Liver (tissue), 9 donors: ENCODE measurements around the gene TIMM13. TPM values are rescaled to one million over a fixed set of nuclear protein-coding genes. Genes with fewer than 3 reads are reported as not detected.
A peak's percentile ranks its signal among the peaks of the same experiment; 100 is the strongest.
"Not testable (repeated sequence)": the region's sequence is repeated elsewhere in the genome, so short reads cannot be mapped to it uniquely, and the experiment has no call there.

Experiments used
- DNase-seq: peaks from one replicate; pipeline ENCODE4 v3.0.0-alpha.2; 2017; ENCODE audit warnings: low spot score
- H3K27ac ChIP-seq, 2 donors: one replicate each; pipeline ENCODE4 v1.7.0; 2013; ENCODE audit warnings: inconsistent platforms in 2 of 2, low read length in 2 of 2, control low read depth in 1 of 2, low read depth in 1 of 2, mild to moderate bottlenecking in 1 of 2
- H3K27me3 ChIP-seq, 4 donors: one replicate each; pipeline versions ENCODE4 v1.6.1 to v1.7.0; 2013; ENCODE audit warnings: low read length in 3 of 4, inconsistent platforms in 1 of 4, mild to moderate bottlenecking in 1 of 4, moderate library complexity in 1 of 4; ENCODE audit not compliant: control insufficient read depth in 4 of 4, insufficient read depth in 4 of 4
- H3K36me3 ChIP-seq, 4 donors: one replicate each; pipeline versions ENCODE4 v1.6.1 to v1.7.0; 2013; ENCODE audit warnings: low read length in 3 of 4, mild to moderate bottlenecking in 3 of 4, low read depth in 1 of 4, moderate library complexity in 1 of 4; ENCODE audit not compliant: control insufficient read depth in 4 of 4, insufficient read depth in 3 of 4
- H3K4me1 ChIP-seq, 4 donors: one replicate each; pipeline versions ENCODE4 v1.6.1 to v1.7.0; 2013; ENCODE audit warnings: low read length in 3 of 4, mild to moderate bottlenecking in 3 of 4, moderate library complexity in 1 of 4; ENCODE audit not compliant: control insufficient read depth in 4 of 4, insufficient read depth in 4 of 4
- H3K4me3 ChIP-seq, 3 donors: one replicate each; pipeline versions ENCODE4 v1.6.1 to v1.7.0; 2013; ENCODE audit warnings: low read length in 3 of 3, control low read depth in 1 of 3, low read depth in 1 of 3, mild to moderate bottlenecking in 1 of 3
- H3K9ac ChIP-seq, 2 donors: one replicate each; pipeline ENCODE4 v1.7.0; 2013; ENCODE audit warnings: low read length in 2 of 2, mild to moderate bottlenecking in 2 of 2, moderate library complexity in 2 of 2, control low read depth in 1 of 2, low read depth in 1 of 2
- H3K9me3 ChIP-seq, 4 donors: one replicate each; pipeline versions ENCODE4 v1.6.1 to v1.7.0; 2013; ENCODE audit warnings: low read length in 3 of 4; ENCODE audit not compliant: control insufficient read depth in 4 of 4
- EGR1 ChIP-seq, 2 donors: IDR thresholded peaks; 2 replicates each; pipeline ENCODE4 v1.6.1; 2016 to 2018; ENCODE audit warnings: antibody characterized with exemption in 2 of 2, low read depth in 2 of 2
- FOXA1 ChIP-seq: IDR thresholded peaks from 2 replicates; pipeline ENCODE4 v1.6.1; 2016; ENCODE audit warnings: antibody characterized with exemption
- FOXA2 ChIP-seq: IDR thresholded peaks from 2 replicates; pipeline ENCODE4 v1.6.1; 2016; ENCODE audit warnings: antibody characterized with exemption
- GABPA ChIP-seq, 2 donors: IDR thresholded peaks in 1 of 2; conservative IDR thresholded peaks in 1 of 2; 2 replicates each; pipeline ENCODE4 v1.6.1; 2016; ENCODE audit warnings: antibody characterized with exemption in 2 of 2, mild to moderate bottlenecking in 1 of 2, moderate library complexity in 1 of 2
- HNF4A ChIP-seq, 2 donors: conservative IDR thresholded peaks; 2 replicates each; pipeline ENCODE4 v1.6.1; 2016; ENCODE audit warnings: antibody characterized with exemption in 2 of 2, mild to moderate bottlenecking in 2 of 2
- HNF4G ChIP-seq: IDR thresholded peaks from 2 replicates; pipeline ENCODE4 v1.6.1; 2016; ENCODE audit warnings: antibody characterized with exemption
- JUND ChIP-seq, 2 donors: IDR thresholded peaks; 2 replicates each; pipeline ENCODE4 v1.6.1; 2016; ENCODE audit warnings: antibody characterized with exemption in 2 of 2
- NR2F2 ChIP-seq: IDR thresholded peaks from 2 replicates; pipeline ENCODE4 v1.6.1; 2016; ENCODE audit warnings: antibody characterized with exemption
- RAD21 ChIP-seq, 2 donors: IDR thresholded peaks; 2 replicates each; pipeline ENCODE4 v1.6.1; 2016; ENCODE audit warnings: antibody characterized with exemption in 2 of 2, mild to moderate bottlenecking in 2 of 2
- RXRA ChIP-seq, 2 donors: IDR thresholded peaks; 2 replicates each; pipeline ENCODE4 v1.6.1; 2017 to 2018; ENCODE audit warnings: antibody characterized with exemption in 2 of 2, mild to moderate bottlenecking in 1 of 2
- SP1 ChIP-seq: IDR thresholded peaks from 2 replicates; pipeline ENCODE4 v1.6.1; 2018; ENCODE audit warnings: antibody characterized with exemption, mild to moderate bottlenecking
- TAF1 ChIP-seq: conservative IDR thresholded peaks from 2 replicates; pipeline ENCODE4 v1.6.1; 2016; ENCODE audit warnings: antibody characterized with exemption, mild to moderate bottlenecking
- YY1 ChIP-seq: IDR thresholded peaks from 2 replicates; pipeline ENCODE4 v1.6.1; 2016; ENCODE audit warnings: antibody characterized with exemption, mild to moderate bottlenecking
- WGBS: extraction: QIAGEN DNeasy Blood & Tissue Kit; methylation state at CpG from one replicate; pipeline ENCODE4 v1.1.7; 2013; 5-methylcytosine and 5-hydroxymethylcytosine counted together
- polyA plus RNA-seq, 2 donors: library from polyadenylated mRNA; stranded (reverse) in 1 of 2; unstranded in 1 of 2; fragments of 200-250 nt in 1 of 2; fragments of >200 nt in 1 of 2; fragmentation: Nextera tagmentation in 1 of 2; extraction: Ambion mirVana in 1 of 2; gene quantifications; one replicate each; pipeline versions ENCODE4 v1.2.1 to v1.2.3, GENCODE V29; 2013 to 2015
- total RNA-seq, 2 donors: library from RNA; depleted of rRNA; stranded (reverse); fragments of >200 nt; gene quantifications; one replicate each; pipeline ENCODE4 v1.2.3, GENCODE V29; 2014
- TF ChIP-seq, protein P1 (sequence below): fragments of 150-350 bp; IDR thresholded peaks from 2 replicates; pipeline ENCODE4 v1.5.1; 2017; ENCODE audit warnings: improper control_type of control experiment, low read depth, low read length; ENCODE audit not compliant: missing input control
- TF ChIP-seq, protein P2 (sequence below): IDR thresholded peaks from 2 replicates; pipeline ENCODE4 v1.6.1; 2016; ENCODE audit warnings: antibody characterized with exemption
- TF ChIP-seq, protein P3 (sequence below): IDR thresholded peaks from 2 replicates; pipeline ENCODE4 v1.6.1; 2016; ENCODE audit warnings: antibody characterized with exemption
- TF ChIP-seq, protein P4 (sequence below): IDR thresholded peaks from 2 replicates; pipeline ENCODE4 v1.6.1; 2016; ENCODE audit warnings: antibody characterized with exemption
- donor health status: healthy.
- donor health status: healthy.
- donor health status: healthy.
- donor health status: healthy.
- donor health status: healthy.

The TIMM13 gene
- total and polyA plus RNA-seq, 4 donors = 21.6 to 137 (median 43.4) TPM

DNA sequence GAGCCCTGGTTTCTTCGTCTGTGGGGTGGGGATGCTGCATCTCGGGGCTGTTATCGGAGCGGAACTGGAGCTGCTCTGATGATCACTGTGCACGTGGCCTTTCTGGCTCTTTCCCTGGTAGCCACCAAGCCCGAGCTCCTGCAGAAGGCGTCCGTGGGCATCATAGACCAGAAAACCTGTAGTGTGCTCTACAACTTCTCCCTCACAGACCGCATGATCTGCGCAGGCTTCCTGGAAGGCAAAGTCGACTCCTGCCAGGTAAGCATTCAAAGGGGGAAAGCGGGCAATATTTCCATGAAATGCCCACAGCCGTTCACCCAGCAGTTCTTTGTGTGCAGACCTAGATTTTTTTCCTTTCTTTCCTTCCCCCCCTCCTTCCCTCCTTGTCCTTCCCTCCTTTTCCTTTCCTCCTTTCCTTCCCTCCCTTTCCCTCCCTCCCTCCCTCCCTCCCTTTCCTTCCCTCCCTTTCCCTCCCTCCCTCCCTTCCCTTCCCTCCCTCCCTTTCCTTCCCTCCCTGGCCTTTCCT, 9.4 kb downstream of the TIMM13 start:
- peaks cover 0 to 2% (median under 1%) of the 10 kb centered on the region in 4 donors for H3K36me3 ChIP-seq
- WGBS = 93% methylated on average over 13 of the region's 13 CpGs
- no peak overlapping the region for H3K27ac ChIP-seq
- TF ChIP-seq HNF4A (conservative IDR thresholded peaks at IDR 0.05) (no peak), SP1 (no peak), GABPA (IDR thresholded peaks at IDR 0.05 in 1 of 2, conservative IDR thresholded peaks at IDR 0.05 in 1 of 2) (no peak), FOXA1 (no peak), RXRA (IDR thresholded peaks at IDR 0.05) (no peak), TAF1 (no peak), JUND (IDR thresholded peaks at IDR 0.05) (no peak), HNF4G (no peak)
- TF ChIP-seq, protein P1, sequence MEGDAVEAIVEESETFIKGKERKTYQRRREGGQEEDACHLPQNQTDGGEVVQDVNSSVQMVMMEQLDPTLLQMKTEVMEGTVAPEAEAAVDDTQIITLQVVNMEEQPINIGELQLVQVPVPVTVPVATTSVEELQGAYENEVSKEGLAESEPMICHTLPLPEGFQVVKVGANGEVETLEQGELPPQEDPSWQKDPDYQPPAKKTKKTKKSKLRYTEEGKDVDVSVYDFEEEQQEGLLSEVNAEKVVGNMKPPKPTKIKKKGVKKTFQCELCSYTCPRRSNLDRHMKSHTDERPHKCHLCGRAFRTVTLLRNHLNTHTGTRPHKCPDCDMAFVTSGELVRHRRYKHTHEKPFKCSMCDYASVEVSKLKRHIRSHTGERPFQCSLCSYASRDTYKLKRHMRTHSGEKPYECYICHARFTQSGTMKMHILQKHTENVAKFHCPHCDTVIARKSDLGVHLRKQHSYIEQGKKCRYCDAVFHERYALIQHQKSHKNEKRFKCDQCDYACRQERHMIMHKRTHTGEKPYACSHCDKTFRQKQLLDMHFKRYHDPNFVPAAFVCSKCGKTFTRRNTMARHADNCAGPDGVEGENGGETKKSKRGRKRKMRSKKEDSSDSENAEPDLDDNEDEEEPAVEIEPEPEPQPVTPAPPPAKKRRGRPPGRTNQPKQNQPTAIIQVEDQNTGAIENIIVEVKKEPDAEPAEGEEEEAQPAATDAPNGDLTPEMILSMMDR = no peak
- TF ChIP-seq, protein P2, sequence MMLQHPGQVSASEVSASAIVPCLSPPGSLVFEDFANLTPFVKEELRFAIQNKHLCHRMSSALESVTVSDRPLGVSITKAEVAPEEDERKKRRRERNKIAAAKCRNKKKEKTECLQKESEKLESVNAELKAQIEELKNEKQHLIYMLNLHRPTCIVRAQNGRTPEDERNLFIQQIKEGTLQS = no peak
- H3K4me1 ChIP-seq = peaks cover 5 to 6% (median 6%) of the 10 kb centered on the region in 4 donors
- no peak for DNase-seq
- no peaks in the 10 kb centered on the region for H3K9me3 ChIP-seq
- no peaks in the 10 kb centered on the region for H3K27me3 ChIP-seq
- H3K9ac ChIP-seq = no peak overlapping the region
- no peak overlapping the region for H3K4me3 ChIP-seq

DNA sequence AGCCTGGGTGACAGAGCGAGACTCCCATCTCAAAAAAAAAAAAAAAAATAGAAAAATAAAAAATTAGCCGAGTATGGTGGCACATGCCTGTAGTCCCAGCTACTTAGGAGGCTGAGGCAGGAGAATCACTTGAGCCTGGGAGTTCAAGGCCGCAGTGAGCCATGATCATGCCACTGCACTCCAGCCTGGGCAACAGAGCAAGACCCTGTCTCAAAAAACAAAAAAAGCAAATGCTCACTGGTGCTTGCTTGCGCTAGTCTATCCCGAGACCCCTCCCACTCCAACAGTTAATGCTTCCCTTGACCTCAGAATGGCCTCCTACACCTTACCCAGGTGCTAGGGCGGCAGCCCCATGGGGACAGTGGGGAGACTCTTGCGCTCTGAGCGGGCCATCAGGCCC, 9.9 kb downstream of the TIMM13 start:
- H3K4me1 ChIP-seq, H3K27ac ChIP-seq, H3K4me3 ChIP-seq, DNase-seq, H3K9ac ChIP-seq, H3K36me3 ChIP-seq, H3K27me3 ChIP-seq, H3K9me3 ChIP-seq: not testable (repeated sequence)
- 97% methylated on average over 8 of the region's 8 CpGs for WGBS

DNA sequence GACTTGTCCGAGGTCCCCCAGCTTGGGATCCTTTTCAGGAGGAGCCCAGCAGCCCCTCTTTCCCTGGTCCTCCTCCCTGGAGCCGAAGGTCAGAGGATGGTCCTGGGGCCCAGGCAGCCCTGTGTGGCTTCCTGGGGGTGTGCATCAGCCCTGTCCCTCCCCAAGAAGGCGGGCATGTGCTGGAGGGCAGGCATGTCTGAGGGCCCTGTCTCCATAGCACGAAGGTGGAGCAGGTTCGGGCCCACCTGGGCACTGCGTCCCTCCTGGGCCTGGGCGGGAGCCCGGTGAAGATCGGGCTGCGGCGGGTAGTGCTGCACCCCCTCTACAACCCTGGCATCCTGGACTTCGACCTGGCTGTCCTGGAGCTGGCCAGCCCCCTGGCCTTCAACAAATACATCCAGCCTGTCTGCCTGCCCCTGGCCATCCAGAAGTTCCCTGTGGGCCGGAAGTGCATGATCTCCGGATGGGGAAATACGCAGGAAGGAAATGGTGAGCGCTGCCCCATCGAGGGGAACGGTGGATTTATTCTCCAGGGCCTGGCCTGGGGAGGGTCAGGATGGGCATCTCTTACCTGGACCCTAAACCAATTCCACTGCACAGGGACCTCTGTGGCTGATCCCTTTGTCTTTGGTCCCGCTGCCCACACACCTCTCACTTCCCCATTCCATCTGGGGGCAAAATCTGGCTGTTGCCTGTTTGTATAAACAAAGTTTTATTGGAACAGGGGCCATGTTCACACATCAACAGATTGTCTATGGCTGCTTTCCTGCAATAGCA, 10.9 kb downstream of the TIMM13 start:
- Histone ChIP-seq H3K4me3 (no peak overlapping the region), H3K9me3 (no peaks in the 10 kb centered on the region), H3K36me3 (peaks cover 0 to 2% (median under 1%) of the 10 kb centered on the region in 4 donors), H3K27ac (peak overlapping the region in 1 of 2 donors; percentile 19), H3K9ac (no peak overlapping the region), H3K27me3 (no peaks in the 10 kb centered on the region), H3K4me1 (peaks cover 5 to 6% (median 6%) of the 10 kb centered on the region in 4 donors)
- no peak for DNase-seq
- 63% methylated on average over 19 of the region's 19 CpGs for WGBS
- TF ChIP-seq FOXA2 = no peak
- no peak for TF ChIP-seq JUND (IDR thresholded peaks at IDR 0.05)
- TF ChIP-seq, protein P2 = no peak
- no peak for TF ChIP-seq YY1
- TF ChIP-seq RXRA (IDR thresholded peaks at IDR 0.05) = peak in 1 of 2 donors; percentile 43
- no peak for TF ChIP-seq NR2F2
- TF ChIP-seq HNF4A (conservative IDR thresholded peaks at IDR 0.05) = peak; percentile 66 to 79
- peak; percentile 76 for TF ChIP-seq SP1
- TF ChIP-seq EGR1 (IDR thresholded peaks at IDR 0.05; ENCODE audit: low read depth in 2 of 2) = peak in 1 of 2 donors; percentile 48
- TF ChIP-seq, protein P3, sequence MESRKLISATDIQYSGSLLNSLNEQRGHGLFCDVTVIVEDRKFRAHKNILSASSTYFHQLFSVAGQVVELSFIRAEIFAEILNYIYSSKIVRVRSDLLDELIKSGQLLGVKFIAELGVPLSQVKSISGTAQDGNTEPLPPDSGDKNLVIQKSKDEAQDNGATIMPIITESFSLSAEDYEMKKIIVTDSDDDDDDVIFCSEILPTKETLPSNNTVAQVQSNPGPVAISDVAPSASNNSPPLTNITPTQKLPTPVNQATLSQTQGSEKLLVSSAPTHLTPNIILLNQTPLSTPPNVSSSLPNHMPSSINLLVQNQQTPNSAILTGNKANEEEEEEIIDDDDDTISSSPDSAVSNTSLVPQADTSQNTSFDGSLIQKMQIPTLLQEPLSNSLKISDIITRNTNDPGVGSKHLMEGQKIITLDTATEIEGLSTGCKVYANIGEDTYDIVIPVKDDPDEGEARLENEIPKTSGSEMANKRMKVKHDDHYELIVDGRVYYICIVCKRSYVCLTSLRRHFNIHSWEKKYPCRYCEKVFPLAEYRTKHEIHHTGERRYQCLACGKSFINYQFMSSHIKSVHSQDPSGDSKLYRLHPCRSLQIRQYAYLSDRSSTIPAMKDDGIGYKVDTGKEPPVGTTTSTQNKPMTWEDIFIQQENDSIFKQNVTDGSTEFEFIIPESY = no peak
- peak; percentile 57 for TF ChIP-seq HNF4G
- no peak for TF ChIP-seq TAF1
- TF ChIP-seq, protein P4, sequence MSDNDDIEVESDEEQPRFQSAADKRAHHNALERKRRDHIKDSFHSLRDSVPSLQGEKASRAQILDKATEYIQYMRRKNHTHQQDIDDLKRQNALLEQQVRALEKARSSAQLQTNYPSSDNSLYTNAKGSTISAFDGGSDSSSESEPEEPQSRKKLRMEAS = no peak
- peak; percentile 53 to 70 for TF ChIP-seq GABPA (IDR thresholded peaks at IDR 0.05 in 1 of 2, conservative IDR thresholded peaks at IDR 0.05 in 1 of 2)
- no peak for TF ChIP-seq FOXA1
- TF ChIP-seq, protein P1 = no peak
- TF ChIP-seq RAD21 (IDR thresholded peaks at IDR 0.05) = peak in 1 of 2 donors; percentile 33
